GM12864 (cell line): Measurements from ENCODE around the gene DDX41.

ENCODE experiments used
- DNase-seq: peaks from one replicate; pipeline ENCODE4 v3.0.0-alpha.2; 2011; ENCODE audit warnings: low read depth
- H3K4me3 ChIP-seq: 2 replicates; pipeline ENCODE4 v1.5.1; 2011; ENCODE audit warnings: mild to moderate bottlenecking, low read depth, low read length, control low read depth
- CTCF ChIP-seq: IDR thresholded peaks from 2 replicates; pipeline ENCODE4 v1.5.1; 2011; ENCODE audit warnings: low read depth, mild to moderate bottlenecking, moderate library complexity, low read length, control low read depth, inconsistent platforms; ENCODE audit errors: missing control alignments

Gene DDX41

GRCh38 chr5:177466861-177467260 lies 49.9 kb downstream of the DDX41 start:
- TF ChIP-seq CTCF, result no peak
- H3K4me3 ChIP-seq, result no peak overlapping the region
- no peak for DNase-seq

GRCh38 chr5:177465044-177465443 lies 51.7 kb downstream of the DDX41 start:
- no peak overlapping the region for H3K4me3 ChIP-seq
- TF ChIP-seq CTCF, result no peak
- no peak for DNase-seq

- no peak overlapping the region for H3K4me3 ChIP-seq
- TF ChIP-seq CTCF, result no peak
- DNase-seq, result no peak
Observed at GRCh38 chr5:177462021-177462670, 54.6 kb downstream of the DDX41 start.
